Measurements from ENCODE around the gene PSMD6.

Gene PSMD6

GRCh38 chr3:64042952-64043351 is 19.7 kb upstream of the PSMD6 start:
- DNase-seq: no peak

GRCh38 chr3:64039981-64040733 is 16.9 kb upstream of the PSMD6 start:
- DNase-seq: no peak

- no peak for DNase-seq
These were observed 16.0 kb upstream of the PSMD6 start for GRCh38 chr3:64039332-64039731.

- no peak for DNase-seq
These were observed 15.0 kb upstream of the PSMD6 start for GRCh38 chr3:64038253-64038767.

DNA sequence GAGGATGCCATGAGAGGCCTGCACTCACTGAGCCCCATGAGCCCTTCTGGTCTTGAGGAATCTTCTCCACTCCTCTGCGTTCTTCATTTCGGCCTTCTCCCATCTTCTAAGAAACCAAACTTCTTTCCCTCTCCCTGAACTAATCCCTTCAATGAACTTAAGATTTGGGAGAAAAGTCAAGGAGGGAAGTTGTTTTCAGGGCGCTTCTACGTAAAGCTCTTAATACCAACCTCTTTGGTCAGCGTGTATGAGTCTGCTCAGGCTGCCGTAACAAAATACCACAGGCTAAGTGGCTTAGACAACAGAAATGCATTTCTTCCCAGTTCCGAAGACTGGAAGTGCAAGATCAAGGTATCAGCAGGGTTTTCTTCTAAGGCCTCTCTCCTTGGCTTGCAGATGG is 13.8 kb upstream of the PSMD6 start:
- no peak for DNase-seq

GRCh38 chr3:64033069-64033468 is 9.8 kb upstream of the PSMD6 start:
- no peak for DNase-seq

DNA sequence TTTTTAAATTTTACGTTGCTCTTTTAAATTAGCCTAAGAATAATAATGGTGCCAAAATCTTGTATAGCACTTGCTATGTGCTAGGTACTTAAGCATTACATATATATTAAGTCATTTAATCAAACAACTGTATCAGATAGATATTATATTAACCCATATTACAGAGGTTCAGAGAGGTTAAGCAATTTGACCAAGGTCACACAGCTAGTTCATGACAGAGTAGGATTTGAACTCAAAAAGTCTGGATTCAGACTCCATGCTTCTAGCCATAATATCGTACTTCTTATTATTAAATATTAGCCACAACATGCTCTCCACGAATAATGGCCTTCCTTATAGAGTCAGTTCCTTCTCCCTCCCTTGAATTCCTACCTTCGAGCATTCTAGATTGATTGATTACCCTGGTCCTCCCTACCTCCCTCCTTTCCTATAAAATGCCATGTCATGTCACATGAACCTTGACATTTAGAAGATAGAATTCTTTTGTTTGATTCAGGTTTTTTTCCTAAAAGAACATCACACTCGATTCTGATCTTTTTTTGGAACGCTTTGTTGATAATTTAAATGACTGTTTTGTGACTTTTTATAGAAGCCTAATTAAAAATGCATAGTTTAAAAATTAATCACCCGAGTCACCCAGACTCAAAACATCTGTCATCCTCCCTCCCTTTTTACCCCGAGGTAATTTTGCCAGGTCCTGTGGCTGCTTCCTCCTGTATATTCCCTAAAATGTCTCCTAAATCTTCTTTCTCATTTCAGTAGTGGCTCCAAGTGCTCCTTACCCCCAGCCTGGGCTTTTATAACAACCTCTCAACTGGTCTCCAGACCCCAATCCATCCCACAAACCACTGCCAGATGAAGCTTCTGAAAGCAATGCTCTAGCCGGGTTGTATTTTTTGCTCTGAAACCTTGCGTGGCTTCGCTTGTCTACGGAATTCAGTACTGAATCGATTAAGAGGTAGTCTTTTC is 8.5 kb upstream of the PSMD6 start:
- DNase-seq: no peak

DNA sequence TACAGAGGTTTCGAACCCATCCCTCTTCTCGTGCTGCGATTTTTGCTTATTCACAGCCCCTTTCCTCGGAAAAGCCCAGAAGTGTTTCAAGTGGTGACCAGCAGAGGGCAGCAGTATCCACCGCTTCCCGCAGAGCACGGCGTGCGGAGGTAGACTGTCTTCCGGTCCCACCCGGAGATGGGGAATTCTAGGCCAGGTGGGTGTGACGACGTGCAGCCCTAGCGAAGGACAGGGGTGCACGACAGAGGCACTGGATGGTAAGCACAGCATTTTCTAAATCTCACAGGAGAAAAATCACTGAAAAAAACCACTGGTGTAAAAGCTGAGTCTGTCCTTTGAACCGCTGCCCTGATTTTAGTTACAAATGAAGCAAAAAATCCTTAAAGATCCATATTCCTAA is 7.4 kb upstream of the PSMD6 start:
- peak; percentile 79 to 83 for DNase-seq

GRCh38 chr3:64029287-64029686 is 6.0 kb upstream of the PSMD6 start:
- DNase-seq: no peak

DNA sequence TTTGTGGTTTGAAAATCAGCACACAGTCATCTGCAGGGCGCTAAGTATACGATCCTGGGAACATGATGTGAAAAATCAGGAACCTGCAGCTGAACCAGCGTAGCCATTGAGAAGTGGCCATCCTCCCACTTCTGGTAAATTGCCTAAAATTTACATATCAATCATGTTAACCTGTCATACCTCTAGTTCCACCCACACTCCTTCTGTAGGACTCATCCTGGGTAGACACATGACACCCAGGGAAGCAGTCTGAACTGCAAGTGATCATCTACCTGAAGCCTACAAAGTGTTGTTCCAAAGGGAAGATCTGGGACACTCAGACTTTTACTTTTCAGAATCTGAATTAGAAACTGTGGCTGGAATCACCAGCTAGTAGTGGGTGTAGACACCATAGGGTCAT is 5.5 kb upstream of the PSMD6 start:
- no peak for DNase-seq

DNA sequence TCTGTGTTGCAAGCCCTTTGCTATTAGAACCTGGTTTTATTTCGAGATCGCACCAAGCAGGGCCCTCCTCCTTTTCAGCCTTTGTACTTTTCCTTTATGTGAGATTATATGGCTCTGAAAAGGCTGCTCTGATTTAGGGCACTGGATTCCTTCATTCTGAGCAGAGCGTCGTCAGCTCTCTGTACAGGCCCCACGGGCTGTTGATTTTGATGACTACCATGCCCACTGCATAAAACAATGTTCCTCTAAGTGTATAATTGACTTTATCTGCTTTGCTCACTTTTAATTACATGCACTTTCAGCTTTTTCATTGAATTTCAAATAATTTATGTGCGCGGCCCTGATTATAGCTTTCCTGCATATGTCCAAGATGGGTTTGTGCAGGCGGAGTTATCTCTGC is 4.4 kb upstream of the PSMD6 start:
- DNase-seq: no peak

DNA sequence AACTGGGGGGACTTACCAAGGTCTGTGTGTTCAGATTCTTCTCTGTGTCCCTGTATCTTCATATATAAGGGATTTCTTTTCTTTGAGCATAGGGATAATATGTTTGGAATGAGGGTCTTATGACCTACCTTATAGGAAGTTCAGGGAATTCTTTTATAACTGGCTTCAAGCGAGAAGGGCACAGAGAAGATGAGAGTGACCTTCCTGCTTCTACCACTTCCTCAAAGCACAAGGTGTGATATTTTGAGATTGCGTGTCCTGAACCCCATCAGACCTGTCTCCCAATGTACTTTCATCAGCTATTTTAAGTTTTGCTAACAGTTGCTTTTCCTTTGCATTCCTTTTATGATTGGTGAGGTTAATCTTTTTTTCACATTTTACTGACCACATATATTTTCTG is 3.1 kb upstream of the PSMD6 start:
- no peak for DNase-seq

- no peak for DNase-seq
These were observed 548 bp upstream of the PSMD6 start for GRCh38 chr3:64023861-64024223.

GRCh38 chr3:64022451-64023186 is 675 bp downstream of the PSMD6 start:
- DNase-seq: peak; percentile 33 to 46

DNA sequence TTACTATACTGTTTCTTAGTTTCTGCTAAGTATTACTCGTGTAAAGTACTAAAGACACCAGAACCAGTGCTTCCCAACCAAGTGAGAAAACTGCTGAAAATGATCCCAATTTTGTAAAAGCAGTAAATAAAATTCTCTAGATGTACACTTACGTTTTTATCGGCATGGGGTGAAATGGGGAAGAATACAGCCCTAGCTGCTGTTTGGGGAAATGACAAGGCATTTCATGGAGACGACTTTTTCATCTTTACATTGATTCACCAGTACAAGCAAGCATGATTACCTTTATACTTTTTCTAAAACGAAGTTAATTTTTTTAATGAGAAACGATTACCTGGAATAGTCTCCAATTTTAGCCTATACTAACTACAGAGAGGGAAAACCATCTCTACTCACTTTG is 1.4 kb downstream of the PSMD6 start:
- no peak for DNase-seq

- DNase-seq: no peak
These were observed 3.4 kb downstream of the PSMD6 start for GRCh38 chr3:64019879-64020278.

DNA sequence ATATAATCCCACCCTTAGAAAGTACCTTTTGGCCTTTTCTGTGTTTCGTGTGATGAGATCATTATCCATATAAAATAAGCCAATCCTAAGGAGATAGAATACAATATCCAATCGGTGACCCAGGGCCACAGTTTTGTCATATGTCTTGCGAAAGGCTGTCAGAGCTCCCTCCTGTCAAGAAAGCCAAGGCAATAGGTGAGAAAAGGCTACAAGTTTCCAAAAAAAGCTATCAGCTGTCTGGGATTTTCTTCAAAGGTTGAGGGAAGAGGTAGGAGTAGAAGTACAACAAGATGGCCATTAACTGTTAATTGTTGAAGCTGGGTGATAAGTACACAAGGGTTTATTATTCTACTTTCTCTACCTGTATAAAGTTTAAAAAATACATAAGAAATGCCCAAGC is 4.0 kb downstream of the PSMD6 start:
- no peak for DNase-seq

GRCh38 chr3:64016941-64017620 is 6.2 kb downstream of the PSMD6 start:
- DNase-seq: no peak

DNA sequence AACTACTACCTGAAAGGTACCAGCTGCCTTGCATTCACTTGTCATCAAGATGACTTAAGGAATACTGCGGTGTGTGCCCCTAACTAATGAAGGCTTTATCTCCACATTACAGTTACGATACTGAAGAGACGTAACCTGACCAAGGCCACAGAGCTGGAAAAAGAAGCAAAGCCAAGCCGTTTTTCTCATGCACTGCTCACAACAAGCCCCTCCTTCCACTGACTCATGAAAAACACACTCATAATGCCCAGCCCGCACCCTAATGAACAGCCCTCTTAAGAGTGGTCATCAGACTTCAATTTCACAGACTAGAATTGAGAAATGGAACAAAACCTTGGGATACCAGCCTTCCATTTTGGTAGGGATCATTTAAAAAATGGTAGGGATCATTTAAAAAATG is 11.6 kb downstream of the PSMD6 start:
- no peak for DNase-seq

DNA sequence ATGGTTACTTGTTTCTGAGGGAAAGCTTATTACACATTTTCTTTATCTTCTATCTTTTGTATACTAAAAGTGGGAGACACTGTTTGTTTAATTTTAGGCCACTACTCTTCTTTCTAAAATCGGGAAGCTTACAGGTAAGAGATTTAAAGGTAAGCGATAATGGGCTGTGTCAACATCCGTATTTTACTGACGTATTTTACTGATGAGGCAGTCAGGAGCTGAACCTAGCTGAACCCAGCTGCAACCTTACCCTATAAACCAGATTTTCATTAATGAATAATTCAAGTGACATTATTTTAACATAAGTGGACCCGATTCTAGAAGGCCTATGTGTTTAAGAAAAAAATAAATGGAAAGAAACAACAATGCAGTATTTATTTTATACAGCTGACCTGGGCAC is 13.1 kb downstream of the PSMD6 start:
- DNase-seq: no peak

DNA sequence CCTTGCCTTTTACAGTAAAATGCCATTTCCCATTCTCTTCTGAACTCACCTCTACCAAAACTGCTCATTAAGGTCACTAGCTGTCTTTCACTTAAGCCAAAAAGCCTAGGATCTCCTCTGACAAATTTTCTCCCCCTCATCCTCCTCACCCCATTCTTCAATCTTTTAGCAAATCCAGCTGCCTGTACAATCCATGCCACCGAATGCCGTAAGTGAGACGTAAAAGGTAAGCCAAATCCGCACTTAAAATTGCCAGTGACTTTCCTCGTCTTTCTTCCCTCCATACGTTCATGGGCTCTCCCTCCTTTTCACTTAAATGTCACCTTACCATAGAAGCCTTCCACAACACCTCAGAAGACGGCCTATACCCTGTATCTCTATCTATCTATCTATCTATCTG is 13.8 kb downstream of the PSMD6 start:
- DNase-seq: no peak

DNA sequence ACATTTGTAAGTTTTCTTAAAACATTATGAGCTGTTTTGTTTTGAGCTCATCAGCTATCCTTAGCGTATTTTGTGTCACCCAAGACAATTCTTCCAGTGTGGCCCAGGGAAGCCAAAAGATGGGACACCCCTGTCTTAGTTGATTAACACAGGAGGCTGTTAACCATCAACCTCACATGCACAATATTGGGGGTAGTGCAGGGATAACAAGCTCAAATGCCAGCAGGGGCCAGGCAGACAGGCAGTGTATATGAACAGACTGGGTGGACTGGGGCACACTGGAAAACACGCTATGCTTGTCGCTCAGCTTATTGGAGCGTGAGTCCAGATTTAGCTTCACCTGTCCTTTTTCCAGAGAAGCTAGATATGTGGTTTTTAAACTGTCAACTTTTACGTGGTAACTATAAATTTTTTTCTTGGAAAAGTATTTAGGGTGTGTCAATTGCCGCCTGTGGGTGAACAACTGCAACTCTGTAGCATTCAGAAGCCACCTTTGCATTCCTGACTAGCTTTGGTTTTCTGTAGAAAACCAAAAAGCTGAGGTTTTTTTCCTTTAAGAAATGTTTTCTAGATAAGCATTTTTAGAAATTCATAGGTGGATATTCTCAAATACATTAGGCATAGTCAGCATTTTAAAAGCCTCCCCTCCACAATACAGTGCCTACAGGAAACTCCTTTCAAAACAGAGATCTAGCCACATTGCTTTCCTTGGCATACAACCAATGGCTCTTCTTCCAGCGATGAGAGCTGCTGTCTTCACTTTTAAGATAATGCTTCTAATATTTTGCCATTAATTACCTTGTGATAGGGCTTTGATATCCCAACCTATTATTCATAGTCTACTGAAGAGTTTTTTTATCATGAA is 14.6 kb downstream of the PSMD6 start:
- DNase-seq: no peak
